HG02870 (cell line): ENCODE data around the gene SERTAD2.
A peak's percentile ranks its signal among the peaks of the same experiment; 100 is the strongest.

ENCODE experiments used
- ATAC-seq: cut with Tn5 transposase; IDR thresholded peaks from one replicate; pipeline ENCODE4 v1.9.1; 2021; ENCODE audit warnings: mild to moderate bottlenecking, moderate library complexity; ENCODE audit not compliant: unreplicated experiment

SERTAD2 gene

GRCh38 chr2:64675860-64676259, 22.1 kb upstream of the SERTAD2 start:
- ATAC-seq: no peak

GRCh38 chr2:64672708-64673107, 19.0 kb upstream of the SERTAD2 start:
- no peak for ATAC-seq

- no peak for ATAC-seq
Observed at GRCh38 chr2:64670047-64670446, 16.3 kb upstream of the SERTAD2 start.

- ATAC-seq: no peak
Observed at GRCh38 chr2:64669288-64669687, 15.6 kb upstream of the SERTAD2 start.

GRCh38 chr2:64668542-64668941, 14.8 kb upstream of the SERTAD2 start:
- ATAC-seq: no peak

- ATAC-seq: no peak
Observed at GRCh38 chr2:64667535-64667934, 13.8 kb upstream of the SERTAD2 start.

- ATAC-seq: peak; percentile 50
Observed at GRCh38 chr2:64666810-64667438, 13.2 kb upstream of the SERTAD2 start.

GRCh38 chr2:64665709-64666108, 12.0 kb upstream of the SERTAD2 start:
- no peak for ATAC-seq

GRCh38 chr2:64663402-64663801, 9.7 kb upstream of the SERTAD2 start:
- no peak for ATAC-seq

- ATAC-seq: no peak
Observed at GRCh38 chr2:64661741-64662169, 8.0 kb upstream of the SERTAD2 start.

- no peak for ATAC-seq
Observed at GRCh38 chr2:64659252-64659651, 5.5 kb upstream of the SERTAD2 start.

- ATAC-seq: no peak
Observed at GRCh38 chr2:64658269-64658668, 4.6 kb upstream of the SERTAD2 start.

GRCh38 chr2:64657411-64657810, 3.7 kb upstream of the SERTAD2 start:
- no peak for ATAC-seq

GRCh38 chr2:64656379-64656778, 2.7 kb upstream of the SERTAD2 start:
- ATAC-seq: no peak

GRCh38 chr2:64655873-64656272, 2.2 kb upstream of the SERTAD2 start:
- ATAC-seq: no peak

GRCh38 chr2:64655018-64655664, 1.4 kb upstream of the SERTAD2 start:
- no peak for ATAC-seq

- peak; percentile 41 for ATAC-seq
Observed at GRCh38 chr2:64654063-64654811, 524 bp upstream of the SERTAD2 start.

- ATAC-seq: no peak
Observed at GRCh38 chr2:64652231-64653108, 1.2 kb downstream of the SERTAD2 start.

- no peak for ATAC-seq
Observed at GRCh38 chr2:64651590-64651989, 2.1 kb downstream of the SERTAD2 start.

GRCh38 chr2:64650722-64651338, 2.9 kb downstream of the SERTAD2 start:
- ATAC-seq: no peak

GRCh38 chr2:64650296-64650695, 3.4 kb downstream of the SERTAD2 start:
- no peak for ATAC-seq
